AG04450 (cell line): ENCODE data around the gene RAB8A. TPM values are rescaled to one million over a fixed set of nuclear protein-coding genes. Genes with fewer than 3 reads are reported as not detected.

Experiments used
- CTCF ChIA-PET: fragments of 300-600, 350-600 bp; formaldehyde crosslinking; extraction: SDS; loops from one replicate; lab custom pipeline; 2022; ENCODE audit warnings: antibody characterized with exemption, inconsistent platforms; lab: Charles Lee
- POLR2A ChIA-PET: fragments of 350-600 bp; formaldehyde crosslinking; extraction: SDS; loops from one replicate; lab custom pipeline; 2021; ENCODE audit warnings: antibody characterized with exemption, inconsistent platforms; lab: Yijun Ruan, JAX
- DNase-seq: peaks from one replicate; pipeline ENCODE4 v3.0.0-alpha.2; 2011; ENCODE audit warnings: low read depth, low spot score
- H3K27ac ChIP-seq: one replicate; pipeline ENCODE4 v1.5.1; 2012; ENCODE audit warnings: low read depth, low read length, control low read depth
- H3K27me3 ChIP-seq: one replicate; pipeline ENCODE4 v1.6.0; 2012; ENCODE audit warnings: low read length; ENCODE audit not compliant: control insufficient read depth, insufficient read depth
- H3K4me3 ChIP-seq: 2 replicates; pipeline ENCODE4 v1.5.1; 2011; ENCODE audit warnings: mild to moderate bottlenecking, low read depth, low read length, control low read depth
- H3K9me3 ChIP-seq: 2 replicates; pipeline ENCODE4 v1.5.1; 2012; ENCODE audit warnings: low read length; ENCODE audit not compliant: control insufficient read depth, insufficient read depth
- polyA plus RNA-seq: library from polyadenylated mRNA; depleted of rRNA; stranded (reverse); fragments of >200 nt; gene quantifications from 2 replicates; pipeline ENCODE4 v1.2.3, GENCODE V29; 2011
- TF ChIP-seq, protein P1 (sequence below): IDR thresholded peaks from 2 replicates; pipeline ENCODE4 v1.5.1; 2011; ENCODE audit warnings: low read depth, low read length, control low read depth, inconsistent platforms

The RAB8A gene
- polyA plus RNA-seq, 1 experiment, result 109 TPM

DNA sequence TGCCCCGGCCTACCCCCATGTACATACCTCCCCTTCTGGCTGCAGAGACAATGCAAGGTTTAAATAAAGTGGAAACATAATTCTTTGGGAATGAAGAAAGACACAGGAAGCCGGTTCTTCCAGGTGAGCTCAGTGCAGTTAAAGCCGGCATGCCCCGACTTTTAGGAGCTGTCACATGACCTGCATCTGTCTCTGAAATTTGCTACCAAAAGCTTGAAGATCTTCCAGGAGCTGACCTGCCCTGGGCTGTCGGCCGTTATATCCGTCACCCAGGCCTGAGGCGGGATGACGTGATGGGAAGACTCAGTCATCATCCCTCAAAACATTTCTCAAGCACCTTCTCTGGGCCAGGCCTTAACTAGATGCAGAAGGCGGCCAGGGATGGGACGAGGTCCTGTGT, 10.3 kb downstream of the RAB8A start:
- no peak overlapping the region for H3K4me3 ChIP-seq
- H3K27ac ChIP-seq, result no peak overlapping the region
- CTCF ChIA-PET, result interaction anchor here (1.7 kb wide), 1 partner anchor 11 kb away, joined by 5 read pairs; no protein-coding TSS in a partner anchor
- DNase-seq, result no peak
- no peaks in the 10 kb centered on the region for H3K9me3 ChIP-seq
- POLR2A ChIA-PET, result no interaction called here
- TF ChIP-seq, protein P1, sequence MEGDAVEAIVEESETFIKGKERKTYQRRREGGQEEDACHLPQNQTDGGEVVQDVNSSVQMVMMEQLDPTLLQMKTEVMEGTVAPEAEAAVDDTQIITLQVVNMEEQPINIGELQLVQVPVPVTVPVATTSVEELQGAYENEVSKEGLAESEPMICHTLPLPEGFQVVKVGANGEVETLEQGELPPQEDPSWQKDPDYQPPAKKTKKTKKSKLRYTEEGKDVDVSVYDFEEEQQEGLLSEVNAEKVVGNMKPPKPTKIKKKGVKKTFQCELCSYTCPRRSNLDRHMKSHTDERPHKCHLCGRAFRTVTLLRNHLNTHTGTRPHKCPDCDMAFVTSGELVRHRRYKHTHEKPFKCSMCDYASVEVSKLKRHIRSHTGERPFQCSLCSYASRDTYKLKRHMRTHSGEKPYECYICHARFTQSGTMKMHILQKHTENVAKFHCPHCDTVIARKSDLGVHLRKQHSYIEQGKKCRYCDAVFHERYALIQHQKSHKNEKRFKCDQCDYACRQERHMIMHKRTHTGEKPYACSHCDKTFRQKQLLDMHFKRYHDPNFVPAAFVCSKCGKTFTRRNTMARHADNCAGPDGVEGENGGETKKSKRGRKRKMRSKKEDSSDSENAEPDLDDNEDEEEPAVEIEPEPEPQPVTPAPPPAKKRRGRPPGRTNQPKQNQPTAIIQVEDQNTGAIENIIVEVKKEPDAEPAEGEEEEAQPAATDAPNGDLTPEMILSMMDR, result no peak
- H3K27me3 ChIP-seq, result no peaks in the 10 kb centered on the region

DNA sequence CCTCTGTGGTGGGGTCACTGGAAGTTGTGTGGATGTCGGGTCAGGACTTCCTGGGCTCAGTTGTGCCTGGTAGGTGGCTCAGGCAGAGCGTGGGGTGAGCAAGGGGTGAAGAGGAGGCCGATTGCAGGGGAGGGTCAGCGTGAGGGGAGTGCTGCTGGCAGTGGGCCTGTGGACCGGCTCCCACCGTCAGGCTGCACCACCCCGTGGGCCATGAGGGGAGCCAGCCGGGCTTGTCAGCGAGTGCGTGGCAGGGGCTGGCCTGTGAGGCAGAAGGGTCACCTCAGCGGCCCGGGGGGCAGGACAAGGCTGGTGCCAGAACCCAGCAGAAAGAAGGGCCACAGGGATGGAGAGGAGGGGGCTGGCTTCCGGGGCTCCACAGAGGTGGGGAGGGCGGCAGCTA, 13.3 kb downstream of the RAB8A start:
- TF ChIP-seq, protein P1, result no peak
- DNase-seq, result no peak
- Histone ChIP-seq H3K27me3 (no peaks in the 10 kb centered on the region), H3K27ac (no peak overlapping the region), H3K4me3 (no peak overlapping the region), H3K9me3 (no peaks in the 10 kb centered on the region; the same call in 1 of the 2 replicates)
- POLR2A ChIA-PET, result no interaction called here
- CTCF ChIA-PET, result no interaction called here

DNA sequence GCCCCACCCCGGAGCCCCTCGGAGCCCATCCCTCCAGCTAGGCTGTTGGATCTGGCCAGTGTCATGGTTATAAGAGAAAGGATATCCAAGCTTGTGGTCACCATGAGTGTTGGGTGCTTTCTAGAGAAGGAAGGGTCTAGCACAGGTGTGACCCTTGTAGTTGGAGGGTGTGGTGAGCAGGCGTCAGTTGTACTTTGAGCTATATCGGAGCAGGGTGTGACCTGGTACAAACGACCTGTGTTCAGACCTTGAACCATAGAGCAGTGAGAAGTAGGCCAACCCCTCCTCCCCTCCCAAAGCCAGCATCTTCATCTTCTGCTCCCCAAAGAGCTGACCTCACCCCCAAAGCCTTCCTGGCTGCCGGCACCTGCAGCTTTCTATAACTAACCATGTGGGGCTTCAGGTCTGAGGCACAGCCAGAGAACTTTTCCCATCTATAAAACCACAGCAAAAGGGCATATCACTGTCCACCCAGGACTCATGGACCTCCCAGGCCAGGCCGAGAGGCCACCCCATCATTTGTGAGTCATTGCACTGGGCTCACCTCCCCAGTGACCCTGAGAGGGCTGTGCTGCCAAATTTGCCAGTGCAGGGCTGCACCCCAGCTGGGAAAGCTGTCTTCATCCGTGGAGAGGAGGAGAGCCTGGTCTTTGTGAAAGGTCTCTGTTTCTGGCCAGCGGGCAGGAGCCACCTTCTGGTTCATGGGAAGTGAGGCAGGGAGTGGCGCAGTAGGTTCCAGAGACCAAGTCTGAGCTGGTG, 14.2 kb downstream of the RAB8A start:
- DNase-seq, result no peak
- no peaks in the 10 kb centered on the region for H3K27me3 ChIP-seq
- no peak overlapping the region for H3K4me3 ChIP-seq
- no peak overlapping the region for H3K27ac ChIP-seq
- POLR2A ChIA-PET, result no interaction called here
- TF ChIP-seq, protein P1, result no peak
- H3K9me3 ChIP-seq, result no peaks in the 10 kb centered on the region; the same call in 1 of the 2 replicates
- CTCF ChIA-PET, result no interaction called here

DNA sequence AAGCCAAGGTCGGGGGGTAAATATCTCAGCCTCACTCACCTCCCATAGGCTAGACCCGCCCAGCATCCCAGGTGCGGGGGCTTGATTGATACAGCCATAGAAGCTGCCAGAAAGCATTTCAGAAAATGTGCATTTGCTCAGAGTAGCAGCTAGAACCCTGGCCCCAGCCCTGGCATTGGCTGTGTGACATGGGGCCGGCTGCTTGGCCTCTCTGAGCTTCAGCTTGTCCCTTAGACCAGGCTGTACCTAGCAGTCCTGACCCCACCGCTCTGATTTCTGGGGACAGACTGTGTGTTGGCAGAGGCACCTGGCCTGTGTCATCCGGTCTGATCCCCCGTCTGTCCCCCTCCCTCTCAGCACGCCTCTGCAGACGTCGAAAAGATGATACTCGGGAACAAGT, 15.4 kb downstream of the RAB8A start:
- TF ChIP-seq, protein P1, result no peak
- DNase-seq, result no peak
- Histone ChIP-seq H3K27me3 (no peaks in the 10 kb centered on the region), H3K27ac (no peak overlapping the region), H3K9me3 (no peaks in the 10 kb centered on the region; the same call in 1 of the 2 replicates), H3K4me3 (no peak overlapping the region)
- CTCF ChIA-PET, result no interaction called here
- POLR2A ChIA-PET, result no interaction called here

GRCh38 chr19:16127776-16128371, 16.2 kb downstream of the RAB8A start:
- no peaks in the 10 kb centered on the region; the same call in 1 of the 2 replicates for H3K9me3 ChIP-seq
- no peak for DNase-seq
- TF ChIP-seq, protein P1, result no peak
- no peak overlapping the region for H3K27ac ChIP-seq
- ChIA-PET POLR2A (no interaction called here), CTCF (no interaction called here)
- H3K27me3 ChIP-seq, result no peaks in the 10 kb centered on the region
- no peak overlapping the region for H3K4me3 ChIP-seq
